Gastrocnemius medialis (tissue), 4 donors: ENCODE results near the gene TIMD4.

Source experiments
- CTCF ChIP-seq, 5 experiments: fragments of 450-650 bp in 3 of 5; fragments of 200-600 bp in 2 of 5; sonication (generic) in 2 of 5; IDR thresholded peaks in 4 of 5; conservative IDR thresholded peaks in 1 of 5; 1 replicate in 4 of 5; 2 replicates in 1 of 5; pipeline ENCODE4 v1.5.1; 2016 to 2019; ENCODE audit warnings: antibody characterized with exemption in 5 of 5, mild to moderate bottlenecking in 3 of 5, moderate library complexity in 3 of 5
- POLR2A ChIP-seq, 2 donors: fragments of 450-650 bp; IDR thresholded peaks; one replicate each; pipeline ENCODE4 v1.6.1; 2017; ENCODE audit warnings: antibody characterized with exemption in 2 of 2, mild to moderate bottlenecking in 2 of 2, moderate library complexity in 2 of 2

- TF ChIP-seq CTCF (IDR thresholded peaks at IDR 0.05 in 4 of 5, conservative IDR thresholded peaks at IDR 0.05 in 1 of 5) (no peak), POLR2A (IDR thresholded peaks at IDR 0.05) (no peak)
Observed at GRCh38 chr5:156984064-156984463, 21.0 kb upstream of the TIMD4 start.
